Neural progenitor cell (in vitro differentiated cells): ENCODE data around the gene RPS6KA1. TPM values are rescaled to one million over a fixed set of nuclear protein-coding genes. Genes with fewer than 3 reads are reported as not detected.

Experiments used
- DNase-seq: peaks from one replicate; pipeline ENCODE4 v3.0.0-alpha.2; 2016; ENCODE audit warnings: low spot score
- H2AFZ ChIP-seq: fragments of 200-600 bp; sonication (generic); replicated peaks from 2 replicates; pipeline ENCODE4 v1.6.1; 2016; ENCODE audit warnings: antibody characterized with exemption
- H3F3A ChIP-seq: fragments of 200-600 bp; sonication (generic); 2 replicates; pipeline ENCODE4 v1.6.1; 2016; ENCODE audit warnings: antibody characterized with exemption, low read depth
- H3K27ac ChIP-seq: fragments of 200-600 bp; sonication (generic); 2 replicates; pipeline ENCODE4 v1.5.1; 2016; ENCODE audit warnings: mild to moderate bottlenecking
- H3K27me3 ChIP-seq: fragments of 200-600 bp; sonication (generic); 2 replicates; pipeline ENCODE4 v1.6.1; 2016; ENCODE audit warnings: mild to moderate bottlenecking, moderate library complexity
- H3K36me3 ChIP-seq: fragments of 200-600 bp; sonication (generic); 2 replicates; pipeline ENCODE4 v1.5.1; 2016
- H3K4me1 ChIP-seq: fragments of 200-600 bp; sonication (generic); 2 replicates; pipeline ENCODE4 v1.6.1; 2016; ENCODE audit warnings: mixed run types
- H3K4me2 ChIP-seq: fragments of 200-600 bp; sonication (generic); 2 replicates; pipeline ENCODE4 v1.6.1; 2016
- H3K4me3 ChIP-seq: fragments of 200-600 bp; sonication (generic); 2 replicates; pipeline ENCODE4 v1.5.1; 2016
- H3K79me2 ChIP-seq: fragments of 200-600 bp; sonication (generic); 2 replicates; pipeline ENCODE4 v1.6.1; 2016; ENCODE audit warnings: low read depth
- H3K9ac ChIP-seq: fragments of 200-600 bp; sonication (generic); 2 replicates; pipeline ENCODE4 v1.6.1; 2016
- H3K9me3 ChIP-seq: fragments of 200-600 bp; sonication (generic); 2 replicates; pipeline ENCODE4 v1.5.1; 2016; ENCODE audit warnings: low read depth
- H4K20me1 ChIP-seq: fragments of 200-600 bp; sonication (generic); 2 replicates; pipeline ENCODE4 v1.6.1; 2016; ENCODE audit warnings: low read depth
- H3K27ac Mint-ChIP-seq: 3 replicates; pipeline ENCODE4 v1.8.0; 2021; ENCODE audit warnings: mixed read lengths
- H3K27me3 Mint-ChIP-seq: 2 replicates; pipeline ENCODE4 v1.8.0; 2022; ENCODE audit warnings: low read depth, mild to moderate bottlenecking, inconsistent platforms, moderate library complexity, mixed read lengths; ENCODE audit not compliant: insufficient read depth
- H3K36me3 Mint-ChIP-seq: 3 replicates; pipeline ENCODE4 v1.8.0; 2021; ENCODE audit warnings: mixed read lengths
- H3K4me1 Mint-ChIP-seq: 3 replicates; pipeline ENCODE4 v1.8.0; 2021; ENCODE audit warnings: mixed read lengths
- H3K4me3 Mint-ChIP-seq: 3 replicates; pipeline ENCODE4 v1.8.0; 2021; ENCODE audit warnings: mild to moderate bottlenecking, moderate library complexity, mixed read lengths
- H3K9me3 Mint-ChIP-seq: 3 replicates; pipeline ENCODE4 v1.8.0; 2020; ENCODE audit warnings: mixed read lengths
- EZH2 ChIP-seq: fragments of 200-600 bp; sonication (generic); IDR thresholded peaks from 2 replicates; pipeline ENCODE4 v1.6.1; 2017; ENCODE audit warnings: antibody characterized with exemption, mild to moderate bottlenecking, moderate library complexity
- EZH2phosphoT487 ChIP-seq: fragments of 200-600 bp; sonication (generic); IDR thresholded peaks from 2 replicates; pipeline ENCODE4 v1.6.1; 2017; ENCODE audit warnings: antibody characterized with exemption
- total RNA-seq: library from RNA; depleted of rRNA; stranded (reverse); fragments of >200 nt; gene quantifications from 2 replicates; pipeline ENCODE4 v1.2.3, GENCODE V29; 2015; ENCODE audit warnings: low replicate concordance
- TF ChIP-seq, protein P1 (sequence below): fragments of 200-600 bp; sonication (generic); IDR thresholded peaks from 2 replicates; pipeline ENCODE4 v1.5.1; 2017; ENCODE audit warnings: antibody characterized with exemption, mild to moderate bottlenecking

The RPS6KA1 gene
- total RNA-seq, 1 donor from 2014 or later = 18.7 TPM

DNA sequence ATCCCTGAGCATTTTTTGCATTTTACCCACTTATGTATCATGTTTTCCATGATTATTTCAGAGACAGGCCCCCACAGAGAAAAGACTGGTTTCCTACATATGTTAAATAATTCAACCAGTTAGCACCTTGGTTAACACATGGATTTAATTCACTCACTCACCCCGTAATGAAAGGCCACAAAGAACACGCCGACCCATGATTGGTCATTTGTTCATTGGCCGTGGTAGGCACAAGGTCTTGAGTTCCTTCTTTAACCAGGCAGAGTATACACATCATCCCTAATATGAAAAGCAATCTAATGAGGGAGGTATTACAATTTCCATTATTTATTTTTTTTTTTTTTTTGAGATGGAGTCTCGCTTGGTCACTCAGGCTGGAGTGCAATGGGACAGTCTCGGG, 50.6 kb downstream of the RPS6KA1 start:
- Histone ChIP-seq H4K20me1 (no peaks in the 10 kb centered on the region), H3K9me3 (no peaks in the 10 kb centered on the region), H3K4me2 (no peak overlapping the region), H3K27me3 (no peaks in the 10 kb centered on the region), H3K79me2 (no peaks in the 10 kb centered on the region), H3K36me3 (no peaks in the 10 kb centered on the region), H3K4me1 (no peaks in the 10 kb centered on the region), H3K9ac (no peak overlapping the region), H3K4me3 (no peak overlapping the region), H3F3A (no peaks in the 10 kb centered on the region), H3K27ac (no peak overlapping the region), H2AFZ (no peak overlapping the region)
- no peaks in the 10 kb centered on the region for H3K36me3 Mint-ChIP-seq
- DNase-seq = no peak
- no peaks in the 10 kb centered on the region for H3K4me1 Mint-ChIP-seq
- TF ChIP-seq EZH2phosphoT487 (no peak), EZH2 (no peak)
- TF ChIP-seq, protein P1, sequence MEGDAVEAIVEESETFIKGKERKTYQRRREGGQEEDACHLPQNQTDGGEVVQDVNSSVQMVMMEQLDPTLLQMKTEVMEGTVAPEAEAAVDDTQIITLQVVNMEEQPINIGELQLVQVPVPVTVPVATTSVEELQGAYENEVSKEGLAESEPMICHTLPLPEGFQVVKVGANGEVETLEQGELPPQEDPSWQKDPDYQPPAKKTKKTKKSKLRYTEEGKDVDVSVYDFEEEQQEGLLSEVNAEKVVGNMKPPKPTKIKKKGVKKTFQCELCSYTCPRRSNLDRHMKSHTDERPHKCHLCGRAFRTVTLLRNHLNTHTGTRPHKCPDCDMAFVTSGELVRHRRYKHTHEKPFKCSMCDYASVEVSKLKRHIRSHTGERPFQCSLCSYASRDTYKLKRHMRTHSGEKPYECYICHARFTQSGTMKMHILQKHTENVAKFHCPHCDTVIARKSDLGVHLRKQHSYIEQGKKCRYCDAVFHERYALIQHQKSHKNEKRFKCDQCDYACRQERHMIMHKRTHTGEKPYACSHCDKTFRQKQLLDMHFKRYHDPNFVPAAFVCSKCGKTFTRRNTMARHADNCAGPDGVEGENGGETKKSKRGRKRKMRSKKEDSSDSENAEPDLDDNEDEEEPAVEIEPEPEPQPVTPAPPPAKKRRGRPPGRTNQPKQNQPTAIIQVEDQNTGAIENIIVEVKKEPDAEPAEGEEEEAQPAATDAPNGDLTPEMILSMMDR = no peak
- no peaks in the 10 kb centered on the region for H3K9me3 Mint-ChIP-seq
- no peak overlapping the region for H3K27ac Mint-ChIP-seq
- no peak overlapping the region for H3K4me3 Mint-ChIP-seq
- H3K27me3 Mint-ChIP-seq = peaks cover 2% of the 10 kb centered on the region

DNA sequence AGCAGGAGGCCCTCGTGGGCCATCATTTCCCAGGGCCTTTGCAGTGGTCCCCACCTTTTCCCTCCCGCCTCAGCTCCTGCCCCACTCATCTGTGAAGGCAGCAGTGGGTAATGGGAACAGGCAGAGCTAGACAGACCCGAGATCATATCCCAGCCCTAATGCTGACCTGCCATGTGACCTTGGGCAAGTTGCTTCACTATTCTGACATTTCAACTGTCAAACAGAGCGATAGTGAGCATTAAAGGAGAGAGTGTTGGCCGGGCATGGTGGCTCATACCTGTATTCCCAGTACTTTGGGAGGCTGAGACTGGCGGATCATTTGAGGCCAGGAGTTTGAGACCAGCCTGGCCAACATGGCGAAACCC, 51.7 kb downstream of the RPS6KA1 start:
- H3K27ac ChIP-seq = no peak overlapping the region
- H3K36me3 Mint-ChIP-seq = no peaks in the 10 kb centered on the region

DNA sequence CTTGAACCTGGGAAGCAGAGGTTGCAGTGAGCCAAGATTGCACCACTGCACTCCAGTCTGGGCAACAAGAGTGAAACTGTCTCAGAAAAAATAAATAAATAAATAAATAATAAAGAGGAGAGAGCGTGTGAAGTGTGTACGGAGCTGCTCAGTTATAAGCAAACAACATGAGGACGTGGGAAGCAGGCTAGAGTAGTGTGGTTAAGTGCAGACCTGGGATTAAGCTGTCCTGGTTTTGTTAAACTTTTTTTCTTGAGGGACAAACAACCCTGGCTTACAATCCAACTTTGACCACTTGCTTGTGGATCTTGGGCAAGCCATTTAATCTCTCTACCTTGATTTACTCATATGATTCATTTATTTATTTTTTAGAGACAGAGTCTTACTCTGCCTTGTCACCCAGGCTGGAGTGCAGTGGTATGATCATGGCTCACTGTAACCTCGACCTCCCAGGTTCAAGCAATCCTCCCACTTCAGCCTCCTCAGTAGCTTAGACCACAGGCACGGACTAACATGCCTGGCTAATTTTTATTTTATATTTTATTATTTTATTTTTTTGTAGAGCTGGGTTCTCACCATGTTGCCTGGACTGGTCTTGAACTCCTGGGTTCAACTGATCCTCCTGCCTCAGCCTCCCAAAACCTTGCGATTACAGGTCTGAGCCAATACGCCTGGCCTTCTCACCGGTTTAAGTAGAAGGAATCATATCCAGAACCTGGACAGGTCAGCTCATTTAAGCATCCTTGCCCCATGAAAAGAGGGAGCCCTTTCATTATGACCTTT, 52.7 kb downstream of the RPS6KA1 start:
- no peak for TF ChIP-seq EZH2
- TF ChIP-seq EZH2phosphoT487 = no peak
- Mint-ChIP-seq H3K27ac (no peak overlapping the region), H3K36me3 (no peaks in the 10 kb centered on the region), H3K4me3 (no peak overlapping the region), H3K27me3 (no peaks in the 10 kb centered on the region), H3K9me3 (no peaks in the 10 kb centered on the region), H3K4me1 (no peaks in the 10 kb centered on the region)
- Histone ChIP-seq H3K27me3 (no peaks in the 10 kb centered on the region), H3K79me2 (no peaks in the 10 kb centered on the region), H3F3A (no peaks in the 10 kb centered on the region), H3K4me1 (no peaks in the 10 kb centered on the region), H3K4me3 (no peak overlapping the region), H3K9me3 (no peaks in the 10 kb centered on the region), H2AFZ (no peak overlapping the region), H4K20me1 (no peaks in the 10 kb centered on the region), H3K36me3 (no peaks in the 10 kb centered on the region), H3K9ac (no peak overlapping the region), H3K27ac (no peak overlapping the region), H3K4me2 (no peak overlapping the region)
- DNase-seq = no peak

More for the DNA sequence above, 51.7 kb downstream of the RPS6KA1 start:
- Histone ChIP-seq H3F3A (no peaks in the 10 kb centered on the region), H3K79me2 (no peaks in the 10 kb centered on the region), H2AFZ (no peak overlapping the region), H3K4me2 (no peak overlapping the region), H3K36me3 (no peaks in the 10 kb centered on the region), H3K4me3 (no peak overlapping the region), H4K20me1 (no peaks in the 10 kb centered on the region), H3K9ac (no peak overlapping the region), H3K4me1 (no peaks in the 10 kb centered on the region), H3K27me3 (no peaks in the 10 kb centered on the region), H3K9me3 (no peaks in the 10 kb centered on the region)
- Mint-ChIP-seq H3K27ac (no peak overlapping the region), H3K4me1 (no peaks in the 10 kb centered on the region), H3K27me3 (no peaks in the 10 kb centered on the region), H3K4me3 (no peak overlapping the region), H3K9me3 (no peaks in the 10 kb centered on the region)
- no peak for DNase-seq
- TF ChIP-seq EZH2phosphoT487 (no peak), EZH2 (no peak)
- TF ChIP-seq, protein P1 = no peak

DNA sequence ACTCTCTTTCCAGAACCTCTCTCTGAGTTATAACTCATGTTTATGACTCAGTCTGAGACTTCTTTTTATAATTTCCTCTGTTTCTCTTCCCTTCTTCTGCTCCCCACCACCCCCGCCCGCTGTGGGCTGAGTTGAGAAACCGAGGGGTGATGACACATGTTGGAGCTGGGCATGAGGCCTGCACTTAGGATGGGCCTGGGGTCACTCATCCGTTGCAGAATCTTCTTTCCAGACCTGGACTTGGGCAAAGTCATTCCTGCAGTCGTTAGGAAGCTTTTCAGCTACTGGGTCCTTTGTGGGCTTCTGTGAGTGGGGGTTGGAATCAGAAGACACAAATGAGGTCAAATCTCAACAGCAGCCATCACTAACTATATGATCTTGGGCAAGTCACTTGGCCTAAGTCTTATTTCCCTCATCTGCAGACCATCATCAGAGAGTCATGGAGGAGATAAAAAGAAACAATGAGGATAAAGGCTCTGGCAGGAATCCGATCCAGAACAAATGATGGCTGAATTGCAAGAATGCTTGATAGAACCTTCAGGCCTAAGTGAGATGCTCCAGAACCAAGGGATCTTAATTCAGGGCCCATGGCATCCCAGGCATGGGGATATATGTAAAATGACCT, 53.4 kb downstream of the RPS6KA1 start:
- H3K79me2 ChIP-seq = no peaks in the 10 kb centered on the region
- no peak overlapping the region for H3K4me3 ChIP-seq
- H3K27me3 ChIP-seq = no peaks in the 10 kb centered on the region
- H2AFZ ChIP-seq = no peak overlapping the region
- no peaks in the 10 kb centered on the region for H3K36me3 ChIP-seq
- no peak for TF ChIP-seq EZH2phosphoT487
- TF ChIP-seq EZH2 = no peak
- TF ChIP-seq, protein P1 = no peak
- H3F3A ChIP-seq = no peaks in the 10 kb centered on the region
- DNase-seq = no peak
- Mint-ChIP-seq H3K4me3 (no peak overlapping the region), H3K4me1 (no peaks in the 10 kb centered on the region), H3K27me3 (no peaks in the 10 kb centered on the region), H3K36me3 (no peaks in the 10 kb centered on the region), H3K27ac (no peak overlapping the region), H3K9me3 (no peaks in the 10 kb centered on the region)
- H4K20me1 ChIP-seq = no peaks in the 10 kb centered on the region
- no peak overlapping the region for H3K4me2 ChIP-seq
- no peak overlapping the region for H3K27ac ChIP-seq
- no peak overlapping the region for H3K9ac ChIP-seq
- no peaks in the 10 kb centered on the region for H3K9me3 ChIP-seq
- no peaks in the 10 kb centered on the region for H3K4me1 ChIP-seq
